Upper lobe of left lung (tissue), 6 donors: ENCODE measurements around the gene DHRS11. TPM values are rescaled to one million over a fixed set of nuclear protein-coding genes. Genes with fewer than 3 reads are reported as not detected.

Source experiments
- ATAC-seq, 2 donors: fragments of 200-7000 bp; cut with Tn5 transposase; one replicate each; pipeline ENCODE4 v1.9.1; 2022; ENCODE audit warnings: mild to moderate bottlenecking in 2 of 2, moderate library complexity in 2 of 2; ENCODE audit not compliant: low FRiP score in 2 of 2
- DNase-seq, 2 donors: peaks; one replicate each; pipeline ENCODE4 v3.0.0-alpha.2; 2019 to 2020
- H3K27ac ChIP-seq, 4 donors: fragments of 200-600 bp; sonication (generic); one replicate each; pipeline ENCODE4 v1.5.1; 2016 to 2019
- H3K27me3 ChIP-seq, 4 donors: fragments of 200-600 bp; sonication (generic); one replicate each; pipeline ENCODE4 v1.5.1; 2017 to 2019
- H3K36me3 ChIP-seq, 4 donors: fragments of 200-600 bp; sonication (generic); one replicate each; pipeline ENCODE4 v1.5.1; 2016 to 2019
- H3K4me1 ChIP-seq, 4 donors: fragments of 200-600 bp; sonication (generic); one replicate each; pipeline ENCODE4 v1.5.1; 2018 to 2019
- H3K4me3 ChIP-seq, 4 donors: fragments of 200-600 bp; sonication (generic); one replicate each; pipeline ENCODE4 v1.5.1; 2017 to 2019; ENCODE audit warnings: mild to moderate bottlenecking in 2 of 4, moderate library complexity in 1 of 4
- H3K9me3 ChIP-seq, 4 donors: fragments of 200-600 bp; sonication (generic); one replicate each; pipeline ENCODE4 v1.5.1; 2018 to 2019
- CTCF ChIP-seq, 6 experiments: fragments of 450-650 bp in 4 of 6; fragments of 200-600 bp in 2 of 6; sonication (generic) in 2 of 6; IDR thresholded peaks; one replicate each; pipeline ENCODE4 v1.5.1; 2016 to 2019; ENCODE audit warnings: antibody characterized with exemption in 6 of 6
- EP300 ChIP-seq, 4 donors: sonication (generic); formaldehyde crosslinking; IDR thresholded peaks; one replicate each; pipeline ENCODE4 v1.5.1; 2017; ENCODE audit warnings: antibody characterized with exemption in 4 of 4, control low read depth in 2 of 4
- POLR2A ChIP-seq, 4 donors: fragments of 450-650 bp; IDR thresholded peaks; one replicate each; pipeline ENCODE4 v1.5.1; 2016 to 2017; ENCODE audit warnings: antibody characterized with exemption in 4 of 4, mild to moderate bottlenecking in 2 of 4
- POLR2AphosphoS5 ChIP-seq, 2 donors: sonication (generic); formaldehyde crosslinking; IDR thresholded peaks; one replicate each; pipeline ENCODE4 v1.5.1; 2017; ENCODE audit warnings: antibody characterized with exemption in 2 of 2
- WGBS, 2 donors: methylation state at CpG; one replicate each; pipeline ENCODE4 v1.1.5; 2017 to 2018; 5-methylcytosine and 5-hydroxymethylcytosine counted together
- total RNA-seq, 6 donors: library from RNA; depleted of rRNA in 4 of 6; stranded (reverse); fragments of >200 nt in 4 of 6; gene quantifications; one replicate each; pipeline versions ENCODE4 v1.1.0 to v1.2.1, GENCODE V29; 2016 to 2021
- donor health status: DM: no; HTN: no; CAD: no; lungs with moderate emphysema.
- donor health status: DM: no; HTN: yes; CAD: no; lungs with severe emphysema.

DHRS11 gene
- total RNA-seq, 6 donors from 2014 or later, result 3.6 to 7.5 (median 4.9) TPM

GRCh38 chr17:36632916-36633771, 41.5 kb downstream of the DHRS11 start:
- Histone ChIP-seq H3K4me1 (peaks cover 0 to 6% (median 0%) of the 10 kb centered on the region in 4 donors), H3K27ac (no peak overlapping the region), H3K4me3 (no peak overlapping the region), H3K27me3 (no peaks in the 10 kb centered on the region), H3K36me3 (no peaks in the 10 kb centered on the region), H3K9me3 (no peaks in the 10 kb centered on the region)
- ATAC-seq (no peak), DNase-seq (no peak)
- TF ChIP-seq POLR2A (IDR thresholded peaks at IDR 0.05) (no peak), POLR2AphosphoS5 (IDR thresholded peaks at IDR 0.05) (no peak), EP300 (IDR thresholded peaks at IDR 0.05) (no peak), CTCF (IDR thresholded peaks at IDR 0.05) (no peak)
- 30 to 34% methylated on average over 18 of the region's 18 CpGs for WGBS, 2 donors

- Histone ChIP-seq H3K27me3 (peaks cover 0 to 27% (median 7%) of the 10 kb centered on the region in 4 donors), H3K36me3 (no peaks in the 10 kb centered on the region), H3K27ac (no peak overlapping the region), H3K4me3 (no peak overlapping the region), H3K4me1 (peaks cover 12 to 16% (median 13%) of the 10 kb centered on the region in 4 donors), H3K9me3 (no peaks in the 10 kb centered on the region)
- DNase-seq (no peak), ATAC-seq (no peak)
- WGBS, 2 donors, result 88 to 98% methylated on average over 2 of the region's 2 CpGs
- TF ChIP-seq POLR2AphosphoS5 (IDR thresholded peaks at IDR 0.05) (no peak), POLR2A (IDR thresholded peaks at IDR 0.05) (no peak), EP300 (IDR thresholded peaks at IDR 0.05) (no peak), CTCF (IDR thresholded peaks at IDR 0.05) (no peak)
These were observed 48.7 kb downstream of the DHRS11 start for GRCh38 chr17:36640346-36640745.

- H3K4me3 ChIP-seq, result no peak overlapping the region
- no peaks in the 10 kb centered on the region for H3K9me3 ChIP-seq
- H3K27me3 ChIP-seq, result peaks cover 0 to 27% (median 7%) of the 10 kb centered on the region in 4 donors
- 52 to 56% methylated on average over 9 to 10 of the region's 10 CpGs for WGBS, 2 donors
- ATAC-seq (no peak), DNase-seq (no peak)
- no peak overlapping the region for H3K27ac ChIP-seq
- TF ChIP-seq POLR2A (IDR thresholded peaks at IDR 0.05), result no peak
- no peak for TF ChIP-seq CTCF (IDR thresholded peaks at IDR 0.05)
- TF ChIP-seq EP300 (IDR thresholded peaks at IDR 0.05), result no peak
- no peak for TF ChIP-seq POLR2AphosphoS5 (IDR thresholded peaks at IDR 0.05)
- H3K4me1 ChIP-seq, result peaks cover 12 to 16% (median 13%) of the 10 kb centered on the region in 4 donors
- no peaks in the 10 kb centered on the region for H3K36me3 ChIP-seq
These were observed 49.2 kb downstream of the DHRS11 start for GRCh38 chr17:36640836-36641235.

- ATAC-seq (peak in 1 of 2 donors; percentile 41), DNase-seq (peak in 1 of 2 donors; percentile 64)
- Histone ChIP-seq H3K9me3 (no peaks in the 10 kb centered on the region), H3K4me1 (peaks cover 12 to 16% (median 13%) of the 10 kb centered on the region in 4 donors), H3K27me3 (peaks cover 0 to 27% (median 7%) of the 10 kb centered on the region in 4 donors), H3K27ac (no peak overlapping the region), H3K4me3 (peak overlapping the region in 3 of 4 donors; percentile 8 to 38 (median 21)), H3K36me3 (no peaks in the 10 kb centered on the region)
- 8 to 9% methylated on average over 8 to 12 of the region's 43 CpGs for WGBS, 2 donors
- no peak for TF ChIP-seq EP300 (IDR thresholded peaks at IDR 0.05)
- no peak for TF ChIP-seq CTCF (IDR thresholded peaks at IDR 0.05)
- no peak for TF ChIP-seq POLR2A (IDR thresholded peaks at IDR 0.05)
- TF ChIP-seq POLR2AphosphoS5 (IDR thresholded peaks at IDR 0.05), result no peak
These were observed 49.7 kb downstream of the DHRS11 start for GRCh38 chr17:36641331-36641876.
